ENCODE measurements around the gene SMAD7.
A peak's percentile ranks its signal among the peaks of the same experiment; 100 is the strongest.

SMAD7 gene

DNA sequence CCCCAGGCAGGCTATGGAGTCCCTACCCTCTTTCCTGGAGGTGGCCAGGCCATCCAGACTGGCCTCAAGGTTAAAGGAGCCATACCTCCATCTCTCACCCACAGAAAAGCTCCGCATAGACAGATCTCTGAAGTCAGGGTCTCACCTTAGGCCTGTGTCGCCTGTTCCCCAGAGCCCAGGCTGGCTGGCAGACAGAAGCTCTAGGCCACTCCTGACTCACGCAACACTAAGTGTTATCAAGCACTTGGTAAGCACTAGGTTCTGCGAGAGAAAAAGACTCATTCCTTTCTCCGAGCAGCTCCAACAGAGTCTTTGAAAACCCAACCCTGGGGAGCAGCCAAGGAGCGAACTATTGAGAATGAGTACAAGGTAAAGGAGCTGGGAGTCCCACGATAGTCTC, 6.1 kb downstream of the SMAD7 start:
- DNase-seq (ENCODE audit: low spot score): no peak

- DNase-seq (ENCODE audit: low spot score): no peak
Observed at GRCh38 chr18:48943736-48944527, 6.8 kb downstream of the SMAD7 start.

- DNase-seq (ENCODE audit: low spot score): no peak
Observed at GRCh38 chr18:48943333-48943732, 7.4 kb downstream of the SMAD7 start.

GRCh38 chr18:48942554-48943261, 8.1 kb downstream of the SMAD7 start:
- peak; percentile 83 for DNase-seq (ENCODE audit: low spot score)

DNA sequence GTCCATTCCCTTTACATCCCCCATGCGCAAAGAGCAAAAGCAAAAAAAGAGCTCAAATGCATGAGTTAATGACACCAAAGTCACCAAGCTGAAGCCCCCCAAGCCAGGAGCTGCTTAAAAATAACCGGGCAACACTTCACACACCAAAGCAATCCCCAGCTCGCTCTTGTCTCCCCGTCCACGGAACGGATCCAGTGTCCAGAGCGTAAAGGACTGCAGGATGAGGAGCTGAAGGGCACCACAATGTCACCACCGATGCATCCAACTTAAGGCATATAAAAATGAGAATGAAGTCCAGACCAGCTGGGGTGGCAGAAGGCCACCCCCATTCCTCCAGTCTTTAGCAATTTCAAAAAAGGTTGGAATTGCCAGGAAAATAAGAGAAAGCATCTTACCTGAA, 8.7 kb downstream of the SMAD7 start:
- DNase-seq (ENCODE audit: low spot score): no peak

DNA sequence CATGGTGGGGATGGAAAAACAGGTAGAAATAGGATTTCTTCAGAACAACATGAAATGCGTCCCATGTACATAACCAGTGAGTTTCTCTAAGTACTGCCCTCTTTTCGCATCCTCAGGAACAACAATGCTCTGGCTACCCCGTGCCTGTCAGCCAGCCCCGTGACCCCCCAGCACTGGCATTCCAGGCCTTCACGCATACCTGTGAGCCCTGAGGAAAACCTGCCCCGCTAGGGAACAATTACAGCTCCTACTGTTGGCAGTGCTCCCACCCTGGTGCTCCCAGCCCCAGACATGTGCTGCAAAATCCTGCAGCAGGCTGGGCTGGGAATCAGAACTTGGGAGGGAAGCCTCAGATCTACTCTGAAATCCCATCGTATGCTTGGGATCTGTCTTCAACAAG, 9.1 kb downstream of the SMAD7 start:
- DNase-seq (ENCODE audit: low spot score): no peak

DNA sequence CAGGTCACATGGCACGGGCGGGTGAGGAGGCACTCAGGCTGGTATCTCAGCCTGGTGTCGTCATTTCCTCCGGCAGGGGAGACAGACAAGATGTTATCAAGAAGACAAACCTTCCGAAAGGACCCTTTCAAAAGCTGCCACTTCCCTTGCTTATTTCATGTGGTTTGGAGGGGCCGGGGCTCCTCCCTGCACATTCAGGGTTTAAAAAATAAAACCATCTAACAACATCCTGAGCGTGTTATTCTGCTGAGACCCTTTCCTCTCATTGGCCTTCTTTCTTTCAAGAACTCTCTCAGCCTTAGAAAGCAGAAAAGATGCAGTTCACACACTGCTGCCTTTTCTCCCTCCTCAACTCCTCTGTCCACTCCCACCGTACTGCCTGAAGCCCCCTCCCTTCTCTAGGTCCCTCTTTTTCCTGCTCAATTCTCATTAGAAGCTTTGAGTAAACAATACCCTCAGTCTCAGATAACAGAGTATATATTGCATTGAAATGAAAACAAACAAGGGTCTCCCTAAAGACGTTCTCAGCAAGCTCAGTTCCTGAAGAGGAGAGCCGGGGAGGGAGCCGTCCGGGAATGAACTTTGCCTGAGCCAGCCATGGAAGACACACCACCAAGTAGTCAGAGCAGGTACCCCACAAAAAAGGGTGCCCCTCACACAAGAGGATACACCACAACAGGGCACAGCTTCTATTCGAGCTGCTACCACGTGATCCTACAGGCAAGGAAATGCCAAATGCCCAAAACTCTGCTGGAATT, 9.7 kb downstream of the SMAD7 start:
- no peak for DNase-seq (ENCODE audit: low spot score)

DNA sequence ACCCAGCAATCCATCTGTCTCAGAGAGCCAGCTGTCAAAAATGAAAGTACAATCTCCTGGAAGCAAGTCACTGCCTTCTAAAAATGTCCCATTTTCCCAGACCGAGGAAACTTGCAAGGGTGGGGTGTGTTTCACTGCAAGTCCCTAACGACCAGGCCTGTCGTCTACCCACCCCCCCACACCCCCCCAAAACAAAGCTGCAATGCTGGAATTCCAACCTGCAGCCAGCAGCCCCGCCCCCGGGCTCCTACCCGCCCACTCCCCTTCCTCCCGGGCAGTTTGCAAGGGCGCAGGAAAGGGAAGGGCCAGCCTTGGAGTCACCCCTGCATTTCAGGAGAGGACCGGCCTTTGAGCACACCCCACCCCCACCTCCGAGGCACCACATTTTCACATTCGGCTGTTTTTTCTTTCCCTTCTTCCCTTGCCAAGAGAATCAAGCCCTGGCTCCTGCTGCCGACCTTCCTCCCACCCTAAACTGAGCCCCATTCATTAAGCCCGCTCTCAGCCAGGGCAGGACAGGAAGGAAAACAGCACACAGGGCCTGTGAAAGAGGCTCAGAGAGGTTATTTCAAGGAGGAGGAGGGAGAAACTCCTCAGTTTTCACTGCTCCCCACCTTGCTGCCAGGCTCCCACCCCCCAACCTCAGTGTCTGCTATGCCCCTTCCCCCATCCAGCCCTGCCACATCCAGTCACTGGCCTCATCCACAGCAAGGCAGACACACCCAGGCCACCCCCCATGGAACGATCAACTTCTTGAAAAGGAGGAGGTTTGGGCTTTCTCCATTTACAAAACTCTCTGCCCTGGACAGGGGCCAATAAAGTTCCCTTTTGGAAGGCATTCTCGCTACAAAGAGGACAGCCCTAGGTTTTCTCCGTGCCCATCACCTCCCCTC, 11.3 kb downstream of the SMAD7 start:
- no peak for DNase-seq (ENCODE audit: low spot score)

GRCh38 chr18:48938827-48939204, 11.9 kb downstream of the SMAD7 start:
- DNase-seq (ENCODE audit: low spot score): no peak

DNA sequence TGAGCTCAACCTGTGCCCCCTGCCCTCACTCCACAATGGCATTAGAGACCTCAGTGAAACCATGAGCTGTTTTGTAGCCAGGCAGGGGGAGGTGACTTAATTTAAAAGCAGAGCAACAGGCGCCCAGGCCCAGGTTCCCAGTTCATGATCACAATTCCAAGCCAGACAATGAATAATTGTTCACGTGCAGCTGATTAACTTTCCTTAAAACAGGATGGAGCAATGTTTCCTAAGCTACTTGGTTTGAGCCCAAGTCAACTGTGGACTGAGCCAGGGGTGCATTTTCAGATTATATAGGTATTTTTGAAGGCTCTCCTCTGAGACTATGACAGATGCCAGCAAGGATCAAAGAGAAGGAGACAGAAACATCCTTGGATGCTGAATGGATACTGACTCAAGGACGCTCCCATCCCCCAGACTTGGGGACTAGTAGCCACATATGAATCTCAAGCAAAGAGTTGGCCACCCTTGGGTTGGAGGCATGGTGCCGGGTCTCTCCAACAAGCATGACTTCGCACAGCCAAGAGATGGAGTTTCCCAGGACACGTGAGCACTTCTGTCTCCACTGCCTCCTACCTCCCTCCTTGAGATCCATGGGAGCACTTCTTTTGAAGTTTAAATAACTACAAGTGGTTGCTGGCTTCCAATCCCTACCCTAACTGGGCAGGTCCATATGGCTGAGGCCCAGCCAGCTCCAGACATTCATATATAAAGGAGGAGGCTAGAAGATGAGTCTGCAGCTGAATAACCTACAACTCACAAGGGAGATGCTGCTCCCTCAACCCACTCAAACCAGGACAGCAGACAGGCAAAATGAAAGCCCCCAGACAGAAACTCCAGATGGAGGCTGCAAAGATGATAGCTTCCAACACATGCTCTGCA, 12.7 kb downstream of the SMAD7 start:
- DNase-seq (ENCODE audit: low spot score): no peak

- no peak for DNase-seq (ENCODE audit: low spot score)
Observed at GRCh38 chr18:48935433-48935774, 15.4 kb downstream of the SMAD7 start.

GRCh38 chr18:48934723-48935432, 15.9 kb downstream of the SMAD7 start:
- DNase-seq (ENCODE audit: low spot score): no peak

- no peak for DNase-seq (ENCODE audit: low spot score)
Observed at GRCh38 chr18:48934415-48934722, 16.4 kb downstream of the SMAD7 start.

DNA sequence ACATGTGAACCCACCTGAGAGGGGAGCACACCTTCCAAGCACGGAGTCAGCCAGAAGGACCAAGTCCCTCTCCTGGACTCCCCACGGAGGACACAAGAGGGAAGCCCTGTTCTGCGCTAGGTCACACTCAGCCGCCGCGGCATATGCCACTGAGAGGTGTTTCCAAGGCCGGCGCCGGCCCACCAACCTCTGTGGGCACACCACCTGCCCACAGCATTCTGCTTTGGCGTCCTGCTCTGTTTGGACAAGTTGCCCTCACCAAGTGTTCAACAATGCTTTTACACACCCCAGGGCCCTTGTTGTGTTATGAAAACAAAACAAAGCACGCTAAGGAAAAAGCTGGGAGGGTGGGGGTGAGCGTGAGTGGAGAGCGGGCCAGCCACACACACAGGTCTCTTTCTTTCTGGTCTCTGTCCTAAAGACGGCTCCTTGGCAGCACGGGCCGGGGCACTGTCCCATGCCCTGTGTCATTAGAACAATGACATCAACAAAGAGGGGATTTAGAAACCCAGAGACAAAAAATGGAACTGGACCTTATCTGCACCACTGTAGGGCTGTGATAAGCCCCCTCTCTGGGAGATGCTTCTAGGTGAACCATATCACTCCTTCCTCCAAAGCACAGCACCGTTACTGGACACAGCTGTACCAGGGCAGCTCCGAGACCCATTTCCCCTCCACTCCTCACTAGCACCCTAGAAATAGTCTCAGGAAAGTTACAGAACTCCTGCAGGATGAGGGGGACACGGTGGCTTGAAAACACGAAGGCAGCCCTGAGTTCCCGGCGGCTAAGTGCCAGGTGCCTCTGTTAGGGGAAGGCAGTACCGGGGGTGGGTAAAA, 17.0 kb downstream of the SMAD7 start:
- no peak for DNase-seq (ENCODE audit: low spot score)

DNA sequence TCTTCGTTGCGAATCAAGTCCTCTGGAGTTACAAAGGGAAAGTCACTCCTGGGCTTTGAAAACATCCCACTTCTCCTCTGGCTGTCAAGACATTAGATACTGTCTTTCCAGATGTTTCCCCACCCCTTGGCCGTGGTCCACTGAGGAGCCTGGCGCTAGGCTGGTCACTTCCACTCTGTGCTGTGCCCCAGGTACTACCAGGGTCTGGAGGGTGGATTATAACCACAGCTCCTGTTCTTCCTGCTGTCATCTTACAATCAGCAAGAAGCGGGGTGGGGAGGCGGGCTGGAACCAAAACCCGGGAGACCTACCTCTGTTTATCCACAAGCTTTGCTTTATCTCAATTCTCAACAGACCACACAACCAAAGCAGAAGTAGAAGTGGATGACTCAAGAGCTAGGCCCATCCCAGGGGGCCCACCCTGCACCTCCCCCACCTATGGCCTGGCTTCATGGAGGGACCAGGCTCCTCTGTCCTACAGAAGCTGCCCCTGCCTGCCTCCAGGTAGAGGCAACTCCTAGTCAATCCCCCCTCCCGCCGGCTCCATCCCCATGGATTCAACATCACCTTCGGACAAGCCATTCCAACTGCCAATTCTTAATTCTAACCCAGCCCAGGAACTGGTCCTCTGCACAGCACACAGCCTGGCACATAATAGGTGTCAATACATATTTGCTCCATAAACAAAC, 17.8 kb downstream of the SMAD7 start:
- DNase-seq (ENCODE audit: low spot score): no peak

- no peak for DNase-seq (ENCODE audit: low spot score)
Observed at GRCh38 chr18:48932462-48932818, 18.3 kb downstream of the SMAD7 start.

- DNase-seq (ENCODE audit: low spot score): no peak
Observed at GRCh38 chr18:48931680-48932461, 18.9 kb downstream of the SMAD7 start.

DNA sequence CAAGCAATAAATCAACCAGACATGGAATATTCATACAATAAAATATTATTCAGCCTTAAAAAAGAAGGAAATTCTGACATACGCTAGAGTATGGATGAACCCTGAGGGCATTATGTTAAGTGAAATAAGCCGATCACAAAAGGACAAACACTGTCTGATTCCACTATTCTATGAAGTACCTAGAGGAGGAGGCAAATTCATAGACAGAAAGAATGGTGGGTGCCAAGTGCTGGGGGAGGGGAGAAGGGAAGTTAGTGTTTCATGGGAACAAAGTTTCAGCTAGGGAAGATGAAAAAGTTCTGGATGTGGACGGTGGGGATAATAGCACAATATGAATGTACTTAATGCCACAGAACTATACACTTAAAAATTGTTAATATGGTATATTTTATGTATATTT, 19.8 kb downstream of the SMAD7 start:
- no peak for DNase-seq (ENCODE audit: low spot score)
